HepG2 (cell line): ENCODE data around the gene RRBP1. TPM values are rescaled to one million over a fixed set of nuclear protein-coding genes. Genes with fewer than 3 reads are reported as not detected.

Experiments used
- FOXO1 ChIP-seq: sonication (generic); formaldehyde crosslinking; IDR thresholded peaks from 2 replicates; pipeline ENCODE4 v1.4.0; 2020; ENCODE audit warnings: missing genetic modification reagents
- GFI1 ChIP-seq: sonication (generic); formaldehyde crosslinking; IDR thresholded peaks from 2 replicates; pipeline ENCODE4 v1.5.0; 2020; ENCODE audit warnings: missing genetic modification reagents, mild to moderate bottlenecking, borderline replicate concordance
- SOX5 ChIP-seq: IDR thresholded peaks from 2 replicates; pipeline ENCODE4 v1.6.1; 2016; ENCODE audit warnings: borderline replicate concordance
- SP5 ChIP-seq: IDR thresholded peaks from 2 replicates; pipeline ENCODE4 v1.6.1; 2016; ENCODE audit warnings: low read depth, borderline replicate concordance
- SPEN ChIP-seq: sonication (generic); formaldehyde crosslinking; IDR thresholded peaks from 2 replicates; pipeline ENCODE4 v1.5.1; 2020; ENCODE audit warnings: low read depth, mild to moderate bottlenecking, missing genetic modification reagents
- ZBTB8A ChIP-seq: sonication (generic); formaldehyde crosslinking; IDR thresholded peaks from 2 replicates; pipeline ENCODE4 v1.4.0; 2020; ENCODE audit warnings: mild to moderate bottlenecking, low read depth, missing genetic modification reagents, borderline replicate concordance
- ZFX ChIP-seq: sonication (generic); formaldehyde crosslinking; IDR thresholded peaks from 2 replicates; pipeline ENCODE4 v1.4.0; 2020; ENCODE audit warnings: mild to moderate bottlenecking, low read depth, missing genetic modification reagents, moderate library complexity
- ZNF263 ChIP-seq: sonication (generic); formaldehyde crosslinking; IDR thresholded peaks from 2 replicates; pipeline ENCODE4 v1.4.0; 2020; ENCODE audit warnings: missing genetic modification reagents
- ZNF775 ChIP-seq: sonication (generic); formaldehyde crosslinking; IDR thresholded peaks from 2 replicates; pipeline ENCODE4 v1.4.0; 2020; ENCODE audit warnings: missing genetic modification reagents, mild to moderate bottlenecking, moderate library complexity, borderline replicate concordance
- ZNF780A ChIP-seq: sonication (generic); formaldehyde crosslinking; IDR thresholded peaks from 2 replicates; pipeline ENCODE4 v1.8.0; 2022; ENCODE audit warnings: mild to moderate bottlenecking, missing genetic modification reagents, moderate library complexity
- ZNF850 ChIP-seq: sonication (generic); formaldehyde crosslinking; conservative IDR thresholded peaks from 2 replicates; pipeline ENCODE4 v1.9.0; 2021; ENCODE audit warnings: mild to moderate bottlenecking, missing genetic modification reagents
- ZSCAN12 ChIP-seq: sonication (generic); formaldehyde crosslinking; IDR thresholded peaks from 2 replicates; pipeline ENCODE4 v1.9.0; 2021; ENCODE audit warnings: mild to moderate bottlenecking, missing genetic modification reagents
- polyA plus RNA-seq, 8 experiments: library from polyadenylated mRNA; depleted of rRNA in 3 of 8; stranded (reverse) in 7 of 8; unstranded in 1 of 8; fragments of >200 nt; fragmentation: Illumina TruSeq in 4 of 8; extraction: Trizol in 4 of 8; gene quantifications; 2 replicates each; pipeline versions ENCODE4 v1.2.1 to v1.2.3, GENCODE V29; 2011 to 2016; ENCODE audit warnings: low read depth in 4 of 8, missing spikeins in 1 of 8, mixed read lengths in 1 of 8; ENCODE audit not compliant: insufficient read depth in 1 of 8
- total RNA-seq, 5 experiments: library from RNA; depleted of rRNA; stranded (reverse); fragments of >200 nt; fragmentation: Illumina TruSeq; extraction: Trizol; gene quantifications; 2 replicates each; pipeline ENCODE4 v1.2.3, GENCODE V29; 2016; ENCODE audit warnings: low read depth in 1 of 5
- TF ChIP-seq, protein P1 (sequence below): sonication (generic); formaldehyde crosslinking; IDR thresholded peaks from 2 replicates; pipeline ENCODE4 v1.8.1; 2022; ENCODE audit warnings: low read depth, mild to moderate bottlenecking, missing genetic modification reagents
- TF ChIP-seq, protein P2 (sequence below): sonication (generic); formaldehyde crosslinking; IDR thresholded peaks from 2 replicates; pipeline ENCODE4 v1.4.0; 2020; ENCODE audit warnings: missing genetic modification reagents, low read depth, mild to moderate bottlenecking, borderline replicate concordance
- TF ChIP-seq, protein P3 (sequence below): sonication (generic); formaldehyde crosslinking; IDR thresholded peaks from 2 replicates; pipeline ENCODE4 v1.5.0; 2020; ENCODE audit warnings: mild to moderate bottlenecking, missing genetic modification reagents, borderline replicate concordance

RRBP1 gene
- total and polyA plus RNA-seq, 2 of the 13 experiments (the other 11 are each of a cell fraction or from before 2014, with no cell fraction given), result 150 to 222 TPM

DNA sequence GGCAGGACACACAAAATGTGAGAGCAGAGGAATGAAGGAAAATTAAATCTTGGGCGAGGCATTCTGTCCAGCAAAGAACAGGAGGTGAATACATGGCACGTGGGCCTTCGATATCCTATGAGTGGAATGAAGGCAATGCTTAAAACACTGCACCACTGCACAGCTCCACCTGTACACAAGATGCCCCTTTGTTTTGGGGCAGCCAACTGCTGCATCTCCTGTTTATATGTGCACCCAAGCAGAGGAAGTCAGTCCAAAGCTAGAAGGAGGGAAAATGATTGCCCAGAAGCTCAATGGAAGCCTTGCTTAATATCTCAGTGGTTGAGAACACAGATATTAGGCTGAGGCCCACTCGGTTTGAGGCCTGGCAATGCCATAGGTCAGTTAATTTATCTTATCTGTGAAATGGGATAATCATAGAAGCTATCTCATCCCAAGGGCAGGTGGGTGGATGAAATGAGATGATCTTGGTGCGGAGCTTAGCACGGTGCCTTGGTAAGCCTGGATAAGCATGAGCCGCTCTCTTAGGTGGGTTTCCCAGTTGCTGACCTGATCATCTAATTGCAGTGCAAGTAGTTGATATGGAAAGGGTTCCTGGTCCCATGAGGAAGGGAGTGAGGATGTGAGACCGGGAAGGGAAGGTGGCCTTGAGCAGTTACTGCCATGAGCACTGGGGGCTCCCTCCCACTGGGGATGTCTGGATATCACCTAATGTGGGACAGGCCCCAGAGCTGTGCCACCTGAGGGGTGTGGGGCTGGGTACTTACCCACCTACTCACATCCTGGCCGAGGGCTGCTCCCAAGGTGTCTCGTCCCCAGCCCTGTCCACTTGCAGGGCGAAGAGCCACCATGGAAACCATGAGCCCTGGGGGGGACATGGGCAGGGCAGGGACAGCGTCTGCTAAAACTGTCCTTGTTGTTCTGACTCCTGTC lies 27.6 kb upstream of the RRBP1 start (continued):
- TF ChIP-seq, protein P1, sequence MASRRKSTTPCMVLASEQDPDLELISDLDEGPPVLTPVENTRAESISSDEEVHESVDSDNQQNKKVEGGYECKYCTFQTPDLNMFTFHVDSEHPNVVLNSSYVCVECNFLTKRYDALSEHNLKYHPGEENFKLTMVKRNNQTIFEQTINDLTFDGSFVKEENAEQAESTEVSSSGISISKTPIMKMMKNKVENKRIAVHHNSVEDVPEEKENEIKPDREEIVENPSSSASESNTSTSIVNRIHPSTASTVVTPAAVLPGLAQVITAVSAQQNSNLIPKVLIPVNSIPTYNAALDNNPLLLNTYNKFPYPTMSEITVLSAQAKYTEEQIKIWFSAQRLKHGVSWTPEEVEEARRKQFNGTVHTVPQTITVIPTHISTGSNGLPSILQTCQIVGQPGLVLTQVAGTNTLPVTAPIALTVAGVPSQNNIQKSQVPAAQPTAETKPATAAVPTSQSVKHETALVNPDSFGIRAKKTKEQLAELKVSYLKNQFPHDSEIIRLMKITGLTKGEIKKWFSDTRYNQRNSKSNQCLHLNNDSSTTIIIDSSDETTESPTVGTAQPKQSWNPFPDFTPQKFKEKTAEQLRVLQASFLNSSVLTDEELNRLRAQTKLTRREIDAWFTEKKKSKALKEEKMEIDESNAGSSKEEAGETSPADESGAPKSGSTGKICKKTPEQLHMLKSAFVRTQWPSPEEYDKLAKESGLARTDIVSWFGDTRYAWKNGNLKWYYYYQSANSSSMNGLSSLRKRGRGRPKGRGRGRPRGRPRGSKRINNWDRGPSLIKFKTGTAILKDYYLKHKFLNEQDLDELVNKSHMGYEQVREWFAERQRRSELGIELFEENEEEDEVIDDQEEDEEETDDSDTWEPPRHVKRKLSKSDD, result no peak
- TF ChIP-seq, protein P2, sequence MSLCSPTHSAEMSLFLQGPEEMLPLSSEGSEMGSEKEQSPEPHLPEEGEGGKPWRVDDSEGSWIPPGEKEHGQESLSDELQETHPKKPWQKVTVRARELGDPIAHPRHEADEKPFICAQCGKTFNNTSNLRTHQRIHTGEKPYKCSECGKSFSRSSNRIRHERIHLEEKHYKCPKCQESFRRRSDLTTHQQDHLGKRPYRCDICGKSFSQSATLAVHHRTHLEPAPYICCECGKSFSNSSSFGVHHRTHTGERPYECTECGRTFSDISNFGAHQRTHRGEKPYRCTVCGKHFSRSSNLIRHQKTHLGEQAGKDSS, result 0 out of 2 replicates have a peak, but pooled peaks have one; percentile 65
- TF ChIP-seq ZBTB8A (CRISPR knock-in tag) (no peak), ZNF775 (CRISPR knock-in tag) (no peak), ZFX (CRISPR knock-in tag) (peak; percentile 17; the same call in 1 of the 2 replicates), FOXO1 (peak; percentile 22; the same call in 1 of the 2 replicates), ZSCAN12 (no peak), SOX5 (no peak), ZNF850 (peak; percentile 33; the same call in 1 of the 2 replicates), ZNF780A (no peak), SP5 (CRISPR knock-in tag) (no peak), ZNF263 (CRISPR knock-in tag) (no peak), GFI1 (CRISPR knock-in tag) (no peak), SPEN (CRISPR knock-in tag) (peak; percentile 65)
- TF ChIP-seq, protein P3, sequence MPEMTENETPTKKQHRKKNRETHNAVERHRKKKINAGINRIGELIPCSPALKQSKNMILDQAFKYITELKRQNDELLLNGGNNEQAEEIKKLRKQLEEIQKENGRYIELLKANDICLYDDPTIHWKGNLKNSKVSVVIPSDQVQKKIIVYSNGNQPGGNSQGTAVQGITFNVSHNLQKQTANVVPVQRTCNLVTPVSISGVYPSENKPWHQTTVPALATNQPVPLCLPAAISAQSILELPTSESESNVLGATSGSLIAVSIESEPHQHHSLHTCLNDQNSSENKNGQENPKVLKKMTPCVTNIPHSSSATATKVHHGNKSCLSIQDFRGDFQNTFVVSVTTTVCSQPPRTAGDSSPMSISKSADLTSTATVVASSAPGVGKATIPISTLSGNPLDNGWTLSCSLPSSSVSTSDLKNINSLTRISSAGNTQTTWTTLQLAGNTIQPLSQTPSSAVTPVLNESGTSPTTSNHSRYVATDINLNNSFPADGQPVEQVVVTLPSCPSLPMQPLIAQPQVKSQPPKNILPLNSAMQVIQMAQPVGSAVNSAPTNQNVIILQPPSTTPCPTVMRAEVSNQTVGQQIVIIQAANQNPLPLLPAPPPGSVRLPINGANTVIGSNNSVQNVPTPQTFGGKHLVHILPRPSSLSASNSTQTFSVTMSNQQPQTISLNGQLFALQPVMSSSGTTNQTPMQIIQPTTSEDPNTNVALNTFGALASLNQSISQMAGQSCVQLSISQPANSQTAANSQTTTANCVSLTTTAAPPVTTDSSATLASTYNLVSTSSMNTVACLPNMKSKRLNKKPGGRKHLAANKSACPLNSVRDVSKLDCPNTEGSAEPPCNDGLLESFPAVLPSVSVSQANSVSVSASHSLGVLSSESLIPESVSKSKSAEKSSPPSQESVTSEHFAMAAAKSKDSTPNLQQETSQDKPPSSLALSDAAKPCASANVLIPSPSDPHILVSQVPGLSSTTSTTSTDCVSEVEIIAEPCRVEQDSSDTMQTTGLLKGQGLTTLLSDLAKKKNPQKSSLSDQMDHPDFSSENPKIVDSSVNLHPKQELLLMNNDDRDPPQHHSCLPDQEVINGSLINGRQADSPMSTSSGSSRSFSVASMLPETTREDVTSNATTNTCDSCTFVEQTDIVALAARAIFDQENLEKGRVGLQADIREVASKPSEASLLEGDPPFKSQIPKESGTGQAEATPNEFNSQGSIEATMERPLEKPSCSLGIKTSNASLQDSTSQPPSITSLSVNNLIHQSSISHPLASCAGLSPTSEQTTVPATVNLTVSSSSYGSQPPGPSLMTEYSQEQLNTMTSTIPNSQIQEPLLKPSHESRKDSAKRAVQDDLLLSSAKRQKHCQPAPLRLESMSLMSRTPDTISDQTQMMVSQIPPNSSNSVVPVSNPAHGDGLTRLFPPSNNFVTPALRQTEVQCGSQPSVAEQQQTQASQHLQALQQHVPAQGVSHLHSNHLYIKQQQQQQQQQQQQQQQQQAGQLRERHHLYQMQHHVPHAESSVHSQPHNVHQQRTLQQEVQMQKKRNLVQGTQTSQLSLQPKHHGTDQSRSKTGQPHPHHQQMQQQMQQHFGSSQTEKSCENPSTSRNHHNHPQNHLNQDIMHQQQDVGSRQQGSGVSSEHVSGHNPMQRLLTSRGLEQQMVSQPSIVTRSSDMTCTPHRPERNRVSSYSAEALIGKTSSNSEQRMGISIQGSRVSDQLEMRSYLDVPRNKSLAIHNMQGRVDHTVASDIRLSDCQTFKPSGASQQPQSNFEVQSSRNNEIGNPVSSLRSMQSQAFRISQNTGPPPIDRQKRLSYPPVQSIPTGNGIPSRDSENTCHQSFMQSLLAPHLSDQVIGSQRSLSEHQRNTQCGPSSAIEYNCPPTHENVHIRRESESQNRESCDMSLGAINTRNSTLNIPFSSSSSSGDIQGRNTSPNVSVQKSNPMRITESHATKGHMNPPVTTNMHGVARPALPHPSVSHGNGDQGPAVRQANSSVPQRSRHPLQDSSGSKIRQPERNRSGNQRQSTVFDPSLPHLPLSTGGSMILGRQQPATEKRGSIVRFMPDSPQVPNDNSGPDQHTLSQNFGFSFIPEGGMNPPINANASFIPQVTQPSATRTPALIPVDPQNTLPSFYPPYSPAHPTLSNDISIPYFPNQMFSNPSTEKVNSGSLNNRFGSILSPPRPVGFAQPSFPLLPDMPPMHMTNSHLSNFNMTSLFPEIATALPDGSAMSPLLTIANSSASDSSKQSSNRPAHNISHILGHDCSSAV (CRISPR knock-in tag), result no peak
